NCI-H69 (cell line): Measurements from ENCODE around the gene GTF2A2.
"Not testable (repeated sequence)": the region's sequence is repeated elsewhere in the genome, so short reads cannot be mapped to it uniquely, and the experiment has no call there.

Source experiments
- DNase-seq: peaks from one replicate; lab custom pipeline; 2025; lab: John Stamatoyannopoulos, UW

The GTF2A2 gene, protein sequence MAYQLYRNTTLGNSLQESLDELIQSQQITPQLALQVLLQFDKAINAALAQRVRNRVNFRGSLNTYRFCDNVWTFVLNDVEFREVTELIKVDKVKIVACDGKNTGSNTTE

DNA sequence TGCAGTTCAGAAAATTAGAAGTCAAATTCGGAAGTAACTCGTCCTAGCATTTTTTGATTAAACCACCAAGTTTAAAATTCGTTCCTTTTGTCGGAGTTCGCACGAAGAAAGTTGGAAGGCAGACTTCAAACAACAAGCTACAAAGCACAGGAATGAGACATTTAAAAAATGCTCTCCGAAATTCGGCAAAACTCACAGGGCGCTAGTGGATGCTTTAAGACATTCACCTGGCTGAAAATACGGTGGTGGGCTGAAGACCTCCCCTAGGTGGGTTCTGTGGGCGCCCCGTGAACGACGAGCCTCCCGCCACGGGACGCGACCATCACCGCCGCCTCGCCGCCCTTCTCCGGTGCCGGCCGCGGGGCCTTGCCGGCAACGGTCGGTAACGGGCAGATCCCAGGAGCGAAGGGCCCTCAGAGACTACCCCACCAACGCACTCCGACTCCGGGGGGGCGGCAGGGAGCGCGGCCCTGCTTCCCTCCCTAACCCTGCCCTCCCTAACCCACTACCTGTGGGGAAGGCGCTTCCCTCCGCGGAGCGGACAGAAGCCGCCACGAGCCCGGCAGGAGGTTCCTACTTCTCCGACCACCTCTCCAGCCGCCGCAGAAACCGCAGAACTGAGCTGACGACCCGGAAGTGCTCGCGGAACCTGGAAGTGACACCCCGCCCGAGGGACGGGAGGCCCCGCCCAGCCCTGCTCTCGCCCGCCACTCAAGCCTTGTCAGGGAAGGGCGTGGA, at the start of gene GTF2A2:
TSS of gene GTF2A2 (minus strand) at position 619 of the 738 bp plus-strand sequence. CDS start 5,238 bp downstream, outside the sequence.
- DNase-seq, result peak; percentile 98

DNA sequence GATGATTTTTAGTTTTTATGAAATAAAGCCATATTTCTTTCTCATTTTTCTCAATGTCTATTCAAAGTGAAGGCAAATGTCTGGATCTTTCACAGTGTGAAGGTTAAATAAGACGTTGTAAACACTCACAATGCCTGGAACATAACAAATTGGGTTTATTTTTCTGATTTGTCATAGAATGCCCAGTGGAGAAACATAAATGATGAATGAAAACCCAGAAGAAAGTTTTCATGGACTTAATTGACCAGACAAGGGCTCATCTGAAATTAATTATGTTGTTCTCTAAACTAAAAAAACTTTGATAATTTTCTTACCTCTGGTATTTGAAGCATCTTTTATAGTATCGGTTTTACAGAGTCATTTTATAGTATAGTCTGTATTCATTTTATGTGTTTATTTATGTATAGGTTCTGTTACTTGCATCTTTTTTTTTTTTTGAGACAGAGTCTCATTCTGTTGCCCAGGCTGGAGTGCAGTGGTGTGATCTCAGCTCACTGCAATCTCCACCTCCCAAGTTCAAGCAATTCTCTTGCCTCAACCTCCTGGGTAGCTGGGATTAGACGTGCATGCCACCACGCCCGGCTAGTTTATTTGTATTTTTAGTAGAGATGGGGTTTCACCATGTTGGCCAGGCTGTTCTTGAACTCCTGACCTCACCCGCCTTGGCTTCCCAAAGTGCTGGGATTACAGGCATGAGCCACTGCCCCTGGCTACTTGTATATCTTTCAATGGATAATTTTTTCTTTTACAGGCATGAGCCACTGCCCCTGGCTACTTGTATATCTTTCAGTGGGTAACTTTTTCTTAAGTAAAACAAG, 46.9 kb upstream of the GTF2A2 start:
- DNase-seq, result no peak

DNA sequence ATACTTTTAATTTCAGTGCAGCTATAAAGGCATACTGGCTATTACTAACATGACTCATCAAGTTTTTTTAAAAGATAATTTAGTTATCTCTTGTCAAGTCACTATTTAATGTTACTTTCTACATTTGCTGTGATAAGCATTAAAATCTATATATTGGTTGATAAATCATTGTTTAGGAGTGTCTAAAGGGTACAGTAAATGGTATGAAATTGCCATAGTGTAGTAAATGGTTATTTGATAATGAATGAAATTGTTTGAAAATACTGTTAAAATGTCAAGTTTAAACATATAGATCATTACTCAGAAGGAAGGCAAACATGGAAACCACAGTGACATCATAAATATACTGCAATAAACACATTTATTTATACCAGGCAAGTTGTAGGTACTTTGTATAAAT, 45.0 kb upstream of the GTF2A2 start:
- DNase-seq, result no peak

DNA sequence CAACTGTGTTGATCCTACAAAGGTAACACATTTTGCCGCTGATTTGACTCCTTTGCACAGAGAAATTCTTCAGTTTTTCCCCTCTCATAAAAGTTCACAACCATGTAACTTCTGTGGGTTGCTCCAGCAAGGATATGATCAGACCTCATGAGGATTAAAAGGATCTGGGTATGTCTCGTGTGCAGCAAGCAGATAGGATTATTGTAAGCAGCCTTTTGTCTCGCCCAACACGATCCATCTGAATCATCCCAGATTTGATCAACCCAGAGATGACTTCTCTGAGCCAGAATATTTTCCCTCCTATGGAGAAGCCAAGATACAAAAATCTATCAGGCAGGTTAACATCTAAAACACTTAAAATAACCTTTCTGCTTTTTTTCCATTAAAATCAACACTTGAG, 44.6 kb upstream of the GTF2A2 start:
- peak; percentile 27 for DNase-seq

DNA sequence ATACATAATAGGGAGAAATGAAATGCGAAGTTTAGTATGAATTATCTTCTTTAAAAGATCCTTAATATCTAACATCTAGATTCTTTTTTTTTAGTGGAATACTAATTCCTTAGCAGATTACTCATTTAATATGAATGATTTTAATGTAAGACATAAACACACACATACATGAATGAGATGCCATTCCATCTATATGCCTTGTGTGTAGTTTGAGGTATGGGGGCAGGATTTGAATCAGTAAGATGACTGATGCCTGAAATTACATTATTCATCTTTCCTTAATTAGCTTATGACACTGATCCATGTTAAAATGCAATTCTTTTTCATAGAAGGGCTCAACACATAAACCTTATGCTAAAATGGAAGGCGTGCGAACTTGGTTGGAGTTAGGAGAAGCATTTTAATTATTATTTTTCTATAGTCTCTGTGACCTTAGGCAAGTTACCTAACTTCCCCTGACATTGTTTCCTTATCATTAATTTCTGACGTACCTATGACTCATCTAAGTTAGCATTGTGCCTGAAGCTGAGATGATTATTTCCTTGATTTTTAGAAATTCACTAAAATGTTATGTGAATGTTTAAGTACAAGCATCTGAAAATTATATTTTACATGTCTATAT, 42.6 kb upstream of the GTF2A2 start:
- DNase-seq, result peak; percentile 14

DNA sequence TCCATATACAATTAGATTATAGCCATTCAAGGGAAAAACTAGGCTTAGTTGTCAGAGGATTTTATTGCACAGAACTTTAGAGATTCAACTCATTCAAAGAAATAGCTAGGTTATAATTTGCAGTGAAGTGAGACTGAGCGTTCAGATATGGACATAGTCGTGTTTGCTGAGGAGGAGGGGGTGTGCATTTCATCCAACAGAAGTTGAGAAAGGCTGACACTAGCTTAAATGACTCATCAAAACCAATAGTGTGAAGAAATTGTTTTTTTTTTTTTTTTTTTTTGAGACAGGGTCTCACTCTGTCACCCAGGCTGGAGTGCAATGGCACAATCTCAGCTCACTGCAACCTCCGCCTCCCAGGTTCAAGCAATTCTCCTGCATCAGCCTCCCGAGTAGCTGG, 40.8 kb upstream of the GTF2A2 start:
- DNase-seq, result not testable (repeated sequence)

DNA sequence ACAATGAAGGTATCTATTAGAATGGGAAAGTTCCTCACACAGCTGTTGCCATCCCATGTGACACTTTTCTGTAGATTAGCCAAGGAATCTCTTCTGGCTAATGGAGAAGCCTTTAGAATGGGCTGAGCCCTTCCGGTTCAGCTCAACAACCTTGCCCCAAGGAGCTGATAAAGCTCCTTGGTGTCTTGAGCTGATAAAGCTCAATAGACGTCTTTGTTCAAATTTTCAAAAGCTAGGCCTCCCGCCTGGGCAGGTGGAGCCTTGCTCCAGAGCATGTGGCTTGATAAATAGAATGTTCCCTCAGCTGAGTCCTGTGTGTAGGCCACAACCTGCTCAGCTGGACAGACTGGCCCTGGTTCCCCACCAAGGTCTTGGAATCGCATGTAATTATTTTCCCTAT, 39.0 kb upstream of the GTF2A2 start:
- DNase-seq, result no peak

DNA sequence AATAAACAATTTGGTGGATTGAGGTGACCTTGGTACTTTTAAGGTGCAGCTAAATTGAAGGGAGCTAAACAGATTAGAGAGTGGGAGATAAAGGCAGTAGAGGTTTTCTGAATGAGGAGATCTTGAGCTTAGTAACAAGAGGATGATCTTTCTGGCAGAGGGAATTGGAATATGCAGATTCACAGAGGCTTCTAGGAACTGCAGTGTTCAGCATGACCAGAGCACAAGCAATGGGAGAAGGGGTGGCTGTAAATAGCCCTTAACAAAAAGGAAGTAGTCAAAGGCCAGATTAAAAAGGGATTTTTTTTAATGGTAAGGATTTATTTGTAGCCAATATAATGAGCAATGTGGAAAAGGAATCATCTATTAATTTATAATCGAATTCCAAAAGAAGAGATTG, 37.5 kb upstream of the GTF2A2 start:
- DNase-seq, result no peak

DNA sequence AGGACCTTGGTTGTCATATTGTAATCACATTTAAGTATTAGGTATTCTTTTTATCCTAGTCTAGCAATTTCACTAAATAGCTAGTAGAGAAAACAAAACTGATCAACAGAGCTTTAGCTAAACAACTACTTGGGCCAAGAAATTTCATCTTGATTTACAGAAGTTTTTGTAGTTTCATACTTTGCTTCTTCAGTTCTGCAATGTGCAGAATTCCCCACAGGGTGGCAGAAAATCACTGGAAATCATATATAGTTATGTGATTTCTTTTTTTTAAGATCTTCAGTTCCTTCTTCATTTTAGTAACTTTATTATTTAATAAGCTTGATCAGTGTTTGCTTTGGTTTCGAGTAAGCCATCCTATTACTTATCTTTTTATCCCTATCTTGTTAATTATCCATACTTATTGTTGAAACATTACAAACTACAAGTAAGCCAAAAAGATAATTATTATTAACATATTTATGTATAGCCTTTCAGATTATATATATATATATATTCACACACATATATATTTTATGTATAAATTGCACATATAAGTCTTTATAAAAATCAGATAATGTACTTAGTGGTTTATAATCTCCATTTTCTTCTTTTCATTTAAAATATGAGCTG, 34.0 kb upstream of the GTF2A2 start:
- DNase-seq, result peak; percentile 71

DNA sequence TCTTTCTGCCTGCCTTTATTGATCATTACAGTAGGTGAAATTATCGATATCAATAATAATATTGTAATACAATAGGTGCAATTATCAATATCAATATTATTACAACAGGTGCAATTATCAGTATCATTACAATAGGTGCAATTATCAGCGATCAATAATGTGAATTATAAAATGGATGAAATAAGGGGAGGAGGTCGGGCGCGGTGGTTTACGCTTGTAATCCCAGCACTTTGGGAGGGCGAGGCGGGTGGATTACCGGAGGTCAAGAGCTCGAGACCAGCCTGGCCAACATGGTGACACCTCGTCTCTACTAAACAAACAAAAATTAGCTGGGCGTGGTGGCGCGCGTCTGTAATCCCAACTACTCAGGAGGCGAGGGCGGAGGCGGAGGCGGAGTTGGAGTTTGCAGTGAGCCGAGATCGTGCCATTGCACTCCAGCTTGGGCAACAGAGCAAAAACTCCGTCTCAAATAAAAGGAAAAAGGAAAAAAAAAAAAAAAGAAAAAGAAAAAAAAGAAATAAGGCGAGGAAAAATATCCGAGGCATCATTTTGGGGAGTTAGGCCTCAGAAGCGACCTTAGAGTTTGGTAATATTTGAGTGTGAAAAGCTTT, 32.4 kb upstream of the GTF2A2 start:
- peak; percentile 95 for DNase-seq

DNA sequence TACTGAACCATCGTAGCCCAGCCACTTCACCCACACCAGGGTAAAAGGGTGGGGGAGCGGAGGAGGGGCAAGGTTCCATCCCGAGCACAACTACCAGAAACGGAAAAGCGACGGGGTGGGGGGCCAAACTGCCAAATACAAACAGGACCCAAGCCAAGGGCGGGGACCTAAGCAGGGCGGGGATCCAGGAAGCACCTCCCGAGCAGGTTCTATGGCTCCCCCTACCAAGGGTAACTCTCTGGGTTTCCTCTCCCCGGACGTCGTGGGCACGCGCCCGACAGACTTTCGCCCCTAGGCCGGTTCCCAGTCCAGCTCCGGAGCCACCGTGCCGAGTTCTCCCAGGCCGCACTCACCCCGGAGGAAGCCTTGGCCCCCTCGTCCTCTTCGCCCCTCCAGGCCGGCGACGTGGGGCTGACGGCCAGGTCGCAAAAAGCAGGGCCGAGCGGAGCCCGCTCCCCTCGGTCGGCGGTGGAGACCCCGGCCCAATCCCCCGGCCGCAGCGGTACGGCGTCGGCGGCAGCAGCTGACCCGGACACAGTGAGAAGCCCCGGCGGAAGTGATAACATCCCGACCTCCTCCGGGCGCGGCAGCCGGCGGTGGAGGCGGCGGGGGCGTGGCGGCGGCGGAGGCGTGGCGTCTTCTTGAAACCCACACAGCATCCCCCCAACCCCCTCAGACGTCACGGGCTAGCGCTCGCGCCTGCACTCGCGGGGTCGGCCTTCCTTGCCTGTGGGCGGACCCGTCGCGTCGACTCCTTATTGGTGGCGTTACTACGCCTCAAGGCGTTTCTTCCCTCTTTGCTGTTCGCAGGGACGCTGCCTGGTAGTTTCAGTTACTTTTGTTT, 31.7 kb upstream of the GTF2A2 start, which contains the start of gene BNIP2:
TSS of gene BNIP2 (minus strand) at position 539 of the 844 bp plus-strand sequence. CDS start 6,863 bp downstream, outside the sequence.
- peak; percentile 100 for DNase-seq

DNA sequence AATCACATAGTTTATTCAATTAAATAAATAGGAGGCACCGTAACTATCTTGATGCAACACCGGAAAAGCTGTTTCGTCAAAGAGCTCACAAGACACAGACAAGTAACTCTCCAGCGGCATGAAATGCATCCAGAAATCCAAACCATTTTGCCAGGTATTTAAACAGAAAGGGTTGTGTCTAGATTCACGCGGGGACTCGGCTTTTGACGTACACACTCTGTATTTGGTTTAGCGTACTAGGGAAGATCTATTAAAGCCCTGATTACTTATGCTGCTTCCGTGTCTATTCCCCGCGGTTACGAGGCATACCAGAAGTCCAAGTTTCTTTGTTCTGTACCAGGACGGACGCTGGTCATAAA, 31.1 kb upstream of the GTF2A2 start:
- no peak for DNase-seq

DNA sequence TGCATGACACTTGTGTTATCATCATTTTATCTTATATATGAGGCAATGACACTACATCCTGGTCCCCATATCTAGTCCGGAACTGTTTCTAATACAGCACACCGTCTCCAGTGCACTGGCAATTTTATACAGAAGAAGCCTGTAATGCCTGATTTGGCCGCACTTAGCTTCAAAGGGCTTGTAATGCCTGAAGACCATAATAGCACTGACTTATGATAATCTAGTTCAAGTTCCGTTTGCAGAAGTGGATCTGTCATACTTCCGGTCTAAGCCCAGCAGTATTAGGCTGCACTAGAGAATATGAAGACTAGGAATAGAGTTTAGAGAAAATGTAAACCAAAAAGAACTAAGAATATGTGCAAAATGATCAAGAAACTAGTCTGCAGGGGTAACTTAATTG, 30.5 kb upstream of the GTF2A2 start:
- peak; percentile 15 for DNase-seq

DNA sequence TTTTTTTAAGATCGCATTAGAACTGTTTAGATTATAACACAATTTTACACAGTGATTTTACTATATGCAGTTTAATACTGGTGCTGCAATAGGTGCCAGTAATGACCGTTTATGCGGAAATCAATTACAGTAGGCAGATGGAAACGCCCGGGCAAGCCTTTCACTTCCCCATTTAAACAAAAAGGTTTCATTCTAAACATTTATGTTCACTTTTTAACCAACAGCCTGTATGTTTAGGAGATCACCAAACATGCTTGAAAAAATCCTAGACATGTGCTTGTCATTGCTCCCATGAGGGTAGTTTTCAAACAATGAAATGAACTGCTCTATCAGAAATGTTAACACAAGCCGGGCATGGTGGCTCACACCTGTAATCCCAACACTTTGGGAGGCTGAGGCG, 29.1 kb upstream of the GTF2A2 start:
- no peak for DNase-seq

DNA sequence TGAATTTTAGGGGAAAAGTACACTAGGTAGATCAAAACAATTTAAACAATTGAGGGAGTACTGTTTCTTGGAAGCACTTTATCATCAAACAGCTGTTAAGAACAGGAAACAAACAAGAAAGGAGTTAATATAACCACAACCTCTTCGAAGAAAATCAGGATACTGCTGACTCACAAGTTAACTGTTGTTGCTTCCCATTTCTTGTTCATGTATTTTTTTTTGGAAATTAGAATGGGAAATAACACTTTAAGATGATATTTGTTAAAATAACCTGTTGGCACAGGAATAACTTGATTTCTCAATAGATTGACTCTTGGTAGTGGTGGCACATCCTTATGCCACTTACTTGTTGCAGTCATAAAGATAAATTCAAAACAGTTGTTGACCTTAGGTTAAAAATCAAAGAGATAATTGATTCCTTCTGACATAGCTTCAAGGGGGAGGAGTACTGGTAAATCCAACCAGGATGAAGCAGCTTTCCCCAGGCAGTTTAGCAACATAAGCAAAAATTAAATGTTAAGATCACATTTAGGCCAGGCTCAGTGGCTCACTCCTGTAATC, 28.5 kb upstream of the GTF2A2 start:
- no peak for DNase-seq

DNA sequence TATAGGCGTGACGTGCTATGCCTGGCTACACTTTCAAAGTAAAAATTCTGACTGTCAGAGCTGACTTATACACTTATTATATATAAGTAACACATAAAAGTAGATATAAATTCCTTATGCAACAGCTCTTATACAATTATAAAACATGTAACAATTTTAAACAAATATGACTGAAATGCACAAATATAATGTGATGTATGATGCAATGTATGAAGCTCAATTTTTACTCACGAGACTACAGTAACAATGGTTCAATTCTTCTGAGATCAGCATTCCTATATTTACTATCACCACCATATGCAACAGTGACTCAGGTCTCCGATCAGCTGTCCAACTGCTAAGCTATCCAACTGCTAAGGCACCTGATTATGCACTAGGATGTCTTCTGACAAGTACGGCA, 23.6 kb upstream of the GTF2A2 start:
- DNase-seq, result no peak

DNA sequence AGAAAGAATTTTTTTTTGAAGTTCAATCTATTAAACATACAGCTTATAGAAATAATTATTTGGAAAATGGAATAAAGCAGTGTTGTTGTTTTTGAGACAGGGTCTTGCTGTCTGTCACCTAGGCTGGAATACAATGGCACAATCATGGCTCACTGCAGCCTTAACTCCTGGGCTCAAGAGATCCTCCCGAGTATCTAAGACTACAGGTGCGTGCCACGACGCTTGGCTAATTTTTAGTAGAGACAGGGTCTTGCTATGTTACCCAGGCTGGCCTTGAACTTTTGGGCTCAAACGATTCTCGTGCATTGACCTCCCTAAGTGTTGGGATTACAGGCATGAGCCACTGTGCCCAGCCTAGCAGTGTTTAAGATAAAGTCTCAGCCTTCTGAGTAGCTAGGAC, 23.0 kb upstream of the GTF2A2 start:
- DNase-seq, result no peak

DNA sequence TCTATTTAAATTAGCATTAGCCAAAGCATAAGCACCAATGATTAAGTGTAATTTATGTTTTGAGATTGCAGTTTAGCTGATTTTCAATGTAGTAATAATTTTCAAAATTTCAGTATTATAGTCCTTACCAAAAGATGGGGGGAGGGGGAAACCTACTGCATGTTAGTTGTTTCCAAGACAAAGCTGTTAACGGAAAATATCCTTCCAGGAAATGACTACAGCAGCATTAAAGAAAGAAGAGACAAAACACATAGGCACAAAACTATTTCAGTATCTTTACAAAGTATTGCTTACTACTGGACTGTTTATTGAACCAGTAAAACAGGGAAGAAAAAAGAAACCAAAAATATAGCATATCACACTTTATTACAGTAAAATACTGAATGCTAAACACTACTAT, 21.3 kb upstream of the GTF2A2 start:
- no peak for DNase-seq

DNA sequence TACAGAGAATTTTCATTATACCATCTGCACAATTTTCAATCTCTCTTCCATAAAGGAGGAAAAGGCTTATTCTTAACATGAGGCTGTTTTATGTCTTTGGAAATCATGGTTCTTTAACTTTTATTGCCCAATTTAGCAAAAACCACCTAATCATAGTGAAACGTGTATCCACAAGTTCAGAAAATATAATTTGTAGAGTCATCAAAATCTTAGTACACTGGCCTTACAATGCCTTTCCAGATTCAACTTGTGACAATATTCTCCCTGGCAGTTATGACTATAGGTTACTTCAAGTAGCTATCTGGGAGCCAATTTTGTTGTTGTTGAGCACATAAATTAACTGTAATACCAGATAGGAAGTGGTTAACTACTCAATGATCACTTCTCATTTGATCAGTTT, 20.9 kb upstream of the GTF2A2 start:
- DNase-seq, result no peak

DNA sequence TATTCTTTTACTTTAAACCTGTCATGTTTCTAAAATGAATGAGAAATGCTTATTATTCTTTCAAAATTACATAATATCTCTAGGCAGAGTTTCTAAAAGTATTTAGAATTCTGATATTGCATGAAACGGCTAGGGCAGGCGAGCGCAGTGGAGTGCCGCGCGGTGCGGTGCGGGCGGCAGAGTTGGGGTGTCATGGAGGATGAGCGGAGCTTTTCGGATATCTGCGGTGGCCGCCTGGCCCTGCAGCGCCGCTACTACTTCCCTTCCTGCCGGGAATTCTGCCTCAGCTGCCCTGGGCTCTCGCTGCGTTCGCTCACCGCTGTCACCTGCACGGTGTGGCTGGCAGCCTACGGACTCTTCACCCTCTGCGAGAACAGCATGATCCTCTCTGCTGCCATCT, 19.2 kb upstream of the GTF2A2 start:
- DNase-seq, result no peak
